Natural killer cell treated with Interleukin-12 subunit alpha and Interleukin-12 subunit beta and Interleukin-15 and Interleukin-18, amount 100 ng/mL, for 72 hours (primary cell): ENCODE measurements around the gene NPC1. TPM values are rescaled to one million over a fixed set of nuclear protein-coding genes. Genes with fewer than 3 reads are reported as not detected.
"Not testable (repeated sequence)": the region's sequence is repeated elsewhere in the genome, so short reads cannot be mapped to it uniquely, and the experiment has no call there.

Experiments used
- ATAC-seq, 2 donors: fragments of 150-1000 bp; cut with Tn5 transposase in 1 of 2; sonication (Bioruptor Pico), chemical (Tn5 transposase) in 1 of 2; 2 replicates each; pipeline ENCODE4 v1.10.0; 2021
- DNase-seq: peaks from one replicate; pipeline ENCODE4 v3.0.0; 2022; ENCODE audit warnings: low spot score
- H3K27ac Mint-ChIP-seq, 2 donors: 1 replicate in 1 of 2; 2 replicates in 1 of 2; pipeline ENCODE4 v1.8.0; 2022; ENCODE audit warnings: mixed read lengths in 2 of 2, mild to moderate bottlenecking in 1 of 2, moderate library complexity in 1 of 2
- H3K27me3 Mint-ChIP-seq, 2 donors: 1 replicate in 1 of 2; 2 replicates in 1 of 2; pipeline ENCODE4 v1.8.0; 2022; ENCODE audit warnings: mixed read lengths in 2 of 2
- H3K36me3 Mint-ChIP-seq: one replicate; pipeline ENCODE4 v1.8.0; 2022; ENCODE audit warnings: mixed read lengths
- H3K4me1 Mint-ChIP-seq, 2 donors: 1 replicate in 1 of 2; 2 replicates in 1 of 2; pipeline ENCODE4 v1.8.0; 2022; ENCODE audit warnings: low read depth in 2 of 2, mixed read lengths in 2 of 2, mild to moderate bottlenecking in 1 of 2
- H3K4me3 Mint-ChIP-seq: one replicate; pipeline ENCODE4 v1.8.0; 2022; ENCODE audit warnings: mixed read lengths
- H3K9me3 Mint-ChIP-seq: 2 replicates; pipeline ENCODE4 v1.8.0; 2022; ENCODE audit warnings: mixed read lengths
- total RNA-seq, 2 donors: library from RNA; stranded (reverse); gene quantifications; one replicate each; pipeline ENCODE4 v1.2.3, GENCODE V29; 2022

Gene NPC1
- total RNA-seq, 2 donors from 2014 or later = 87.6 to 88.3 TPM

GRCh38 chr18:23577521-23577920 is 8.8 kb downstream of the NPC1 start:
- H3K4me1 Mint-ChIP-seq = peaks cover 65 to 72% of the 10 kb centered on the region in 2 donors
- H3K4me3 Mint-ChIP-seq, H3K27ac Mint-ChIP-seq, ATAC-seq, H3K9me3 Mint-ChIP-seq, H3K27me3 Mint-ChIP-seq, DNase-seq: not testable (repeated sequence)
- peaks cover 15% of the 10 kb centered on the region for H3K36me3 Mint-ChIP-seq

GRCh38 chr18:23575309-23575651 is 11.0 kb downstream of the NPC1 start:
- Mint-ChIP-seq H3K36me3 (peaks cover 15% of the 10 kb centered on the region), H3K4me3 (peak overlapping the region; percentile 85), H3K27me3 (no peaks in the 10 kb centered on the region), H3K9me3 (no peaks in the 10 kb centered on the region), H3K27ac (peak overlapping the region; percentile 95 to 99), H3K4me1 (peaks cover 64 to 69% of the 10 kb centered on the region in 2 donors)
- DNase-seq = no peak
- ATAC-seq = no peak

- Mint-ChIP-seq H3K4me3 (peak overlapping the region; percentile 85), H3K4me1 (peaks cover 61 to 69% of the 10 kb centered on the region in 2 donors), H3K9me3 (no peaks in the 10 kb centered on the region), H3K36me3 (peaks cover 15% of the 10 kb centered on the region), H3K27me3 (no peaks in the 10 kb centered on the region), H3K27ac (peak overlapping the region; percentile 95 to 99)
- DNase-seq (no peak), ATAC-seq (no peak)
These were observed 11.5 kb downstream of the NPC1 start for GRCh38 chr18:23574611-23575308.

GRCh38 chr18:23573626-23574431 is 12.5 kb downstream of the NPC1 start:
- Mint-ChIP-seq H3K27me3 (no peaks in the 10 kb centered on the region), H3K36me3 (peaks cover 14% of the 10 kb centered on the region), H3K27ac (peak overlapping the region; percentile 95 to 99), H3K4me1 (peaks cover 61 to 64% of the 10 kb centered on the region in 2 donors), H3K9me3 (no peaks in the 10 kb centered on the region), H3K4me3 (peak overlapping the region; percentile 85)
- ATAC-seq (peak; percentile 83 to 91), DNase-seq (peak; percentile 82)

GRCh38 chr18:23573020-23573419 is 13.3 kb downstream of the NPC1 start:
- H3K4me3 Mint-ChIP-seq = peak overlapping the region; percentile 85
- H3K4me1 Mint-ChIP-seq = peaks cover 62 to 63% of the 10 kb centered on the region in 2 donors
- DNase-seq = no peak
- H3K36me3 Mint-ChIP-seq = peaks cover 16% of the 10 kb centered on the region
- H3K27ac Mint-ChIP-seq = peak overlapping the region; percentile 95 to 99
- no peaks in the 10 kb centered on the region for H3K27me3 Mint-ChIP-seq
- no peak for ATAC-seq
- no peaks in the 10 kb centered on the region for H3K9me3 Mint-ChIP-seq

- ATAC-seq (no peak), DNase-seq (no peak)
- Mint-ChIP-seq H3K9me3 (no peaks in the 10 kb centered on the region), H3K4me1 (peaks cover 64 to 65% of the 10 kb centered on the region in 2 donors), H3K36me3 (peaks cover 21% of the 10 kb centered on the region), H3K27ac (peak overlapping the region; percentile 95 to 99), H3K27me3 (no peaks in the 10 kb centered on the region), H3K4me3 (peak overlapping the region; percentile 49)
These were observed 13.7 kb downstream of the NPC1 start for GRCh38 chr18:23572570-23572969.

- H3K9me3 Mint-ChIP-seq = no peaks in the 10 kb centered on the region
- H3K4me1 Mint-ChIP-seq = peaks cover 68 to 70% of the 10 kb centered on the region in 2 donors
- ATAC-seq (no peak), DNase-seq (no peak)
- peaks cover 26% of the 10 kb centered on the region for H3K36me3 Mint-ChIP-seq
- no peaks in the 10 kb centered on the region for H3K27me3 Mint-ChIP-seq
- H3K4me3 Mint-ChIP-seq = peak overlapping the region; percentile 49
- peak overlapping the region; percentile 95 to 99 for H3K27ac Mint-ChIP-seq
These were observed 14.3 kb downstream of the NPC1 start for GRCh38 chr18:23572012-23572411.

- Mint-ChIP-seq H3K4me1 (peaks cover 66 to 69% of the 10 kb centered on the region in 2 donors), H3K4me3 (peak overlapping the region; percentile 69), H3K36me3 (peaks cover 29% of the 10 kb centered on the region), H3K27ac (peak overlapping the region; percentile 77 to 83), H3K27me3 (no peaks in the 10 kb centered on the region), H3K9me3 (no peaks in the 10 kb centered on the region)
- DNase-seq (peak; percentile 68), ATAC-seq (peak; percentile 77 to 83)
These were observed 15.3 kb downstream of the NPC1 start for GRCh38 chr18:23570912-23571504.

- peaks cover 61 to 73% of the 10 kb centered on the region in 2 donors for H3K4me1 Mint-ChIP-seq
- no peak overlapping the region for H3K4me3 Mint-ChIP-seq
- no peak for DNase-seq
- H3K36me3 Mint-ChIP-seq = peaks cover 36% of the 10 kb centered on the region
- no peaks in the 10 kb centered on the region for H3K9me3 Mint-ChIP-seq
- no peaks in the 10 kb centered on the region for H3K27me3 Mint-ChIP-seq
- ATAC-seq = no peak
- H3K27ac Mint-ChIP-seq = peak overlapping the region; percentile 77 to 83
These were observed 16.8 kb downstream of the NPC1 start for GRCh38 chr18:23569299-23570063.

- Mint-ChIP-seq H3K9me3 (no peaks in the 10 kb centered on the region), H3K27me3 (no peaks in the 10 kb centered on the region), H3K36me3 (peaks cover 38% of the 10 kb centered on the region), H3K4me3 (no peak overlapping the region), H3K27ac (peak overlapping the region; percentile 77 to 83), H3K4me1 (peaks cover 56 to 70% of the 10 kb centered on the region in 2 donors)
- ATAC-seq = no peak
- DNase-seq = no peak
These were observed 17.8 kb downstream of the NPC1 start for GRCh38 chr18:23568281-23569138.

- Mint-ChIP-seq H3K4me3 (peak overlapping the region; percentile 28), H3K27me3 (no peaks in the 10 kb centered on the region), H3K36me3 (peaks cover 44% of the 10 kb centered on the region), H3K9me3 (no peaks in the 10 kb centered on the region), H3K4me1 (peaks cover 60 to 74% of the 10 kb centered on the region in 2 donors), H3K27ac (peak overlapping the region; percentile 77 to 83)
- ATAC-seq (no peak), DNase-seq (no peak)
These were observed 18.6 kb downstream of the NPC1 start for GRCh38 chr18:23567671-23568070.

GRCh38 chr18:23565916-23566547 is 20.3 kb downstream of the NPC1 start:
- Mint-ChIP-seq H3K9me3 (no peaks in the 10 kb centered on the region), H3K4me3 (no peak overlapping the region), H3K4me1 (peaks cover 55 to 68% of the 10 kb centered on the region in 2 donors), H3K27me3 (no peaks in the 10 kb centered on the region), H3K36me3 (peaks cover 51% of the 10 kb centered on the region), H3K27ac (peak overlapping the region; percentile 77 to 83)
- DNase-seq (no peak), ATAC-seq (no peak)
